ENCODE data around the gene RGS12.
A peak's percentile ranks its signal among the peaks of the same experiment; 100 is the strongest.

The RGS12 gene

GRCh38 chr4:3313556-3314228 lies 20.9 kb downstream of the RGS12 start:
- no peak for DNase-seq

GRCh38 chr4:3314706-3315260 lies 22.0 kb downstream of the RGS12 start:
- DNase-seq, result no peak

GRCh38 chr4:3315566-3315965 lies 22.7 kb downstream of the RGS12 start:
- no peak for DNase-seq

- no peak for DNase-seq
Measured at GRCh38 chr4:3316146-3316545, 23.3 kb downstream of the RGS12 start.

GRCh38 chr4:3317011-3317655 lies 24.3 kb downstream of the RGS12 start:
- no peak for DNase-seq

GRCh38 chr4:3317656-3318211 lies 24.9 kb downstream of the RGS12 start:
- DNase-seq, result no peak

- no peak for DNase-seq
Measured at GRCh38 chr4:3318561-3319021, 25.8 kb downstream of the RGS12 start.

GRCh38 chr4:3320361-3321023 lies 27.7 kb downstream of the RGS12 start:
- no peak for DNase-seq

GRCh38 chr4:3321295-3321889 lies 28.6 kb downstream of the RGS12 start:
- DNase-seq, result no peak

- DNase-seq, result peak; percentile 86
Measured at GRCh38 chr4:3322059-3322550, 29.3 kb downstream of the RGS12 start.

- no peak for DNase-seq
Measured at GRCh38 chr4:3323071-3323481, 30.3 kb downstream of the RGS12 start.

GRCh38 chr4:3324093-3324815 lies 31.4 kb downstream of the RGS12 start:
- no peak for DNase-seq

GRCh38 chr4:3328814-3329663 lies 36.2 kb downstream of the RGS12 start:
- DNase-seq, result no peak

GRCh38 chr4:3329887-3330286 lies 37.1 kb downstream of the RGS12 start:
- DNase-seq, result no peak

GRCh38 chr4:3330707-3331106 lies 37.9 kb downstream of the RGS12 start:
- DNase-seq, result no peak

- no peak for DNase-seq
Measured at GRCh38 chr4:3331511-3332394, 38.9 kb downstream of the RGS12 start.

- DNase-seq, result no peak
Measured at GRCh38 chr4:3332498-3332897, 39.7 kb downstream of the RGS12 start.

GRCh38 chr4:3334316-3334715 lies 41.5 kb downstream of the RGS12 start:
- DNase-seq, result no peak

- DNase-seq, result no peak
Measured at GRCh38 chr4:3335385-3335784, 42.6 kb downstream of the RGS12 start.

- no peak for DNase-seq
Measured at GRCh38 chr4:3335982-3336381, 43.2 kb downstream of the RGS12 start.

Data from eye (tissue), 1 donor.